Naive thymus-derived CD8-positive, alpha-beta T cell (primary cell): ENCODE results near the gene ANTXRL. TPM values are rescaled to one million over a fixed set of nuclear protein-coding genes. Genes with fewer than 3 reads are reported as not detected.
"Not testable (repeated sequence)": the region's sequence is repeated elsewhere in the genome, so short reads cannot be mapped to it uniquely, and the experiment has no call there.

ENCODE experiments used
- ATAC-seq, 2 donors: fragments of 150-1000 bp; cut with Tn5 transposase in 1 of 2; sonication (Bioruptor Pico), chemical (Tn5 transposase) in 1 of 2; 1 replicate in 1 of 2; 2 replicates in 1 of 2; pipeline ENCODE4 v1.10.0; 2021; ENCODE audit warnings: mild to moderate bottlenecking in 2 of 2, moderate library complexity in 2 of 2
- POLR2A ChIA-PET: fragments of 350-600 bp; sonication (Branson Sonifier 250); formaldehyde crosslinking; loops from one replicate; lab custom pipeline; 2021; ENCODE audit warnings: antibody characterized with exemption; lab: Charles Lee
- DNase-seq, 10 donors: peaks; one replicate each; pipeline versions ENCODE4 v3.0.0 to v3.0.0-alpha.2; 2020 to 2022
- H3K27ac Mint-ChIP-seq, 10 donors: one replicate each; pipeline ENCODE4 v1.8.0; 2020 to 2022; ENCODE audit warnings: mild to moderate bottlenecking in 10 of 10, mixed read lengths in 10 of 10, moderate library complexity in 4 of 10, inconsistent platforms in 1 of 10
- H3K27me3 Mint-ChIP-seq, 5 donors: one replicate each; pipeline ENCODE4 v1.8.0; 2021 to 2022; ENCODE audit warnings: mixed read lengths in 5 of 5
- H3K36me3 Mint-ChIP-seq, 3 donors: one replicate each; pipeline ENCODE4 v1.8.0; 2020 to 2022; ENCODE audit warnings: mixed read lengths in 3 of 3, mild to moderate bottlenecking in 2 of 3, inconsistent platforms in 1 of 3
- H3K4me1 Mint-ChIP-seq, 4 donors: one replicate each; pipeline ENCODE4 v1.8.0; 2021 to 2022; ENCODE audit warnings: mixed read lengths in 4 of 4
- H3K4me3 Mint-ChIP-seq, 10 donors: one replicate each; pipeline ENCODE4 v1.8.0; 2020 to 2022; ENCODE audit warnings: mild to moderate bottlenecking in 10 of 10, mixed read lengths in 10 of 10, moderate library complexity in 6 of 10, inconsistent platforms in 1 of 10
- H3K9me3 Mint-ChIP-seq, 9 donors: one replicate each; pipeline ENCODE4 v1.8.0; 2020 to 2022; ENCODE audit warnings: mixed read lengths in 9 of 9, mild to moderate bottlenecking in 3 of 9, inconsistent platforms in 1 of 9, moderate library complexity in 1 of 9
- polyA plus RNA-seq, 3 donors: library from polyadenylated mRNA; unstranded; fragments of 300-500 nt; fragmentation: Illumina TruSeq; gene quantifications; one replicate each; pipeline ENCODE4 v1.2.3, GENCODE V29; 2021
- total RNA-seq, 8 experiments: library from RNA in 2 of 8; stranded (reverse) in 2 of 8; gene quantifications; one replicate each; pipeline ENCODE4 v1.2.3 and lab custom pipeline; 2021 to 2026

Gene ANTXRL
- total and polyA plus RNA-seq, 5 experiments from 2014 or later = not detected

- Mint-ChIP-seq H3K27me3 (peaks cover 0 to 4% (median 1%) of the 10 kb centered on the region in 5 donors), H3K9me3 (no peaks in the 10 kb centered on the region), H3K27ac (peak overlapping the region in 1 of 10 donors; percentile 54), H3K36me3 (no peaks in the 10 kb centered on the region), H3K4me1 (peaks cover 14 to 18% (median 15%) of the 10 kb centered on the region in 4 donors), H3K4me3 (no peak overlapping the region)
- POLR2A ChIA-PET = no interaction called here
- no peak for ATAC-seq
- DNase-seq = peak in 1 of 10 donors; percentile 51
Observed at GRCh38 chr10:46293832-46294640, 7.2 kb downstream of the ANTXRL start.

- no peak overlapping the region for H3K4me3 Mint-ChIP-seq
- DNase-seq (peak in 1 of 10 donors; percentile 60), ATAC-seq (no peak)
- H3K36me3 Mint-ChIP-seq = no peaks in the 10 kb centered on the region
- H3K9me3 Mint-ChIP-seq = no peaks in the 10 kb centered on the region
- peak overlapping the region in 4 of 10 donors; percentile 31 to 83 (median 64) for H3K27ac Mint-ChIP-seq
- H3K27me3 Mint-ChIP-seq = peaks cover 0 to 4% (median 1%) of the 10 kb centered on the region in 5 donors
- POLR2A ChIA-PET = no interaction called here
- H3K4me1 Mint-ChIP-seq = peaks cover 20 to 24% (median 21%) of the 10 kb centered on the region in 4 donors
Observed at GRCh38 chr10:46294641-46295220, 7.9 kb downstream of the ANTXRL start.

- not testable (repeated sequence) for H3K36me3 Mint-ChIP-seq, DNase-seq, H3K27me3 Mint-ChIP-seq, H3K9me3 Mint-ChIP-seq, H3K4me3 Mint-ChIP-seq, ATAC-seq
- POLR2A ChIA-PET = interaction anchor here (0.9 kb wide), 1 partner anchor 27 kb away, joined by 3 read pairs; no protein-coding TSS in a partner anchor
- Mint-ChIP-seq H3K27ac (peak overlapping the region in 1 of 10 donors; percentile 3), H3K4me1 (peaks cover 23 to 29% (median 25%) of the 10 kb centered on the region in 4 donors)
Observed at GRCh38 chr10:46295350-46296010, 8.7 kb downstream of the ANTXRL start.

- Mint-ChIP-seq H3K4me1 (peaks cover 24 to 34% (median 29%) of the 10 kb centered on the region in 4 donors), H3K27ac (peak overlapping the region in 2 of 10 donors; percentile 40 to 89)
- not testable (repeated sequence) for H3K9me3 Mint-ChIP-seq, H3K4me3 Mint-ChIP-seq, ATAC-seq, H3K27me3 Mint-ChIP-seq, H3K36me3 Mint-ChIP-seq
- peak in 2 of 10 donors; percentile 9 to 13 for DNase-seq
- POLR2A ChIA-PET = interaction anchor here (0.9 kb wide), 1 partner anchor 27 kb away, joined by 3 read pairs; no protein-coding TSS in a partner anchor
Observed at GRCh38 chr10:46296086-46296485, 9.3 kb downstream of the ANTXRL start.

- POLR2A ChIA-PET = interaction anchor here (0.9 kb wide), 1 partner anchor 28 kb away, joined by 3 read pairs; no protein-coding TSS in a partner anchor
- H3K4me1 Mint-ChIP-seq = peaks cover 24 to 34% (median 29%) of the 10 kb centered on the region in 4 donors
- H3K36me3 Mint-ChIP-seq = no peaks in the 10 kb centered on the region
- ATAC-seq = no peak
- DNase-seq = peak in 1 of 10 donors; percentile 30
- peaks cover 0 to 4% (median 1%) of the 10 kb centered on the region in 5 donors for H3K27me3 Mint-ChIP-seq
- H3K27ac Mint-ChIP-seq = no peak overlapping the region
- H3K9me3 Mint-ChIP-seq = no peaks in the 10 kb centered on the region
- no peak overlapping the region for H3K4me3 Mint-ChIP-seq
Observed at GRCh38 chr10:46296641-46297141, 9.9 kb downstream of the ANTXRL start.

- no peaks in the 10 kb centered on the region for H3K9me3 Mint-ChIP-seq
- DNase-seq (peak in 3 of 10 donors; percentile 20 to 22 (median 21)), ATAC-seq (peak in 1 of 2 donors; percentile 95)
- H3K4me1 Mint-ChIP-seq = peaks cover 24 to 34% (median 29%) of the 10 kb centered on the region in 4 donors
- H3K4me3 Mint-ChIP-seq = peak overlapping the region in 9 of 10 donors; percentile 50 to 90 (median 86)
- no peaks in the 10 kb centered on the region for H3K36me3 Mint-ChIP-seq
- H3K27ac Mint-ChIP-seq = peak overlapping the region in 9 of 10 donors; percentile 24 to 90 (median 80)
- H3K27me3 Mint-ChIP-seq = peaks cover 0 to 4% (median under 1%) of the 10 kb centered on the region in 5 donors
- POLR2A ChIA-PET = no interaction called here
Observed at GRCh38 chr10:46297406-46298204, 10.8 kb downstream of the ANTXRL start.

- peak; percentile 35 to 46 for ATAC-seq
- Mint-ChIP-seq H3K9me3 (no peaks in the 10 kb centered on the region), H3K4me3 (peak overlapping the region in 9 of 10 donors; percentile 34 to 90 (median 73)), H3K36me3 (no peaks in the 10 kb centered on the region), H3K27me3 (peaks cover 0 to 4% (median 0%) of the 10 kb centered on the region in 5 donors), H3K4me1 (peaks cover 24 to 34% (median 28%) of the 10 kb centered on the region in 4 donors), H3K27ac (peak overlapping the region in 8 of 10 donors; percentile 6 to 92 (median 67))
- peak in 3 of 10 donors; percentile 20 to 25 (median 23) for DNase-seq
- POLR2A ChIA-PET = interaction anchor here (1.0 to 1.5 kb wide), 3 partner anchors 26 to 32 kb away, joined by 3 to 10 read pairs (median 6); no protein-coding TSS in a partner anchor
Observed at GRCh38 chr10:46298477-46299285, 11.9 kb downstream of the ANTXRL start.

- Mint-ChIP-seq H3K4me1 (peaks cover 24 to 34% (median 28%) of the 10 kb centered on the region in 4 donors), H3K9me3 (no peaks in the 10 kb centered on the region), H3K27me3 (peaks cover 0 to 4% (median 0%) of the 10 kb centered on the region in 5 donors), H3K36me3 (no peaks in the 10 kb centered on the region), H3K27ac (peak overlapping the region in 5 of 10 donors; percentile 6 to 83 (median 39)), H3K4me3 (peak overlapping the region in 8 of 10 donors; percentile 28 to 86 (median 54))
- DNase-seq = no peak
- POLR2A ChIA-PET = interaction anchor here (1.0 to 1.5 kb wide), 3 partner anchors 27 to 33 kb away, joined by 3 to 10 read pairs (median 6); no protein-coding TSS in a partner anchor
- peak in 1 of 2 donors; percentile 17 for ATAC-seq
Observed at GRCh38 chr10:46299286-46299535, 12.4 kb downstream of the ANTXRL start.

GRCh38 chr10:46299536-46300369 lies 13.0 kb downstream of the ANTXRL start:
- ATAC-seq = peak in 1 of 2 donors; percentile 20
- POLR2A ChIA-PET = interaction anchor here (1.0 to 1.5 kb wide), 3 partner anchors 27 to 33 kb away, joined by 3 to 10 read pairs (median 6); no protein-coding TSS in a partner anchor
- H3K36me3 Mint-ChIP-seq = no peaks in the 10 kb centered on the region
- H3K9me3 Mint-ChIP-seq = no peaks in the 10 kb centered on the region
- H3K4me1 Mint-ChIP-seq = peaks cover 24 to 34% (median 28%) of the 10 kb centered on the region in 4 donors
- peak overlapping the region in 5 of 10 donors; percentile 6 to 50 (median 28) for H3K4me3 Mint-ChIP-seq
- peaks cover 0 to 4% (median 0%) of the 10 kb centered on the region in 5 donors for H3K27me3 Mint-ChIP-seq
- no peak for DNase-seq
- peak overlapping the region in 4 of 10 donors; percentile 8 to 53 (median 32) for H3K27ac Mint-ChIP-seq

- H3K9me3 Mint-ChIP-seq, H3K27me3 Mint-ChIP-seq, POLR2A ChIA-PET, H3K4me3 Mint-ChIP-seq, DNase-seq, ATAC-seq, H3K36me3 Mint-ChIP-seq, H3K27ac Mint-ChIP-seq: not testable (repeated sequence)
- H3K4me1 Mint-ChIP-seq = peaks cover 24 to 34% (median 28%) of the 10 kb centered on the region in 4 donors
Observed at GRCh38 chr10:46300370-46300711, 13.5 kb downstream of the ANTXRL start.
